AG04450 (cell line): ENCODE measurements around the gene CNTNAP5. TPM values are rescaled to one million over a fixed set of nuclear protein-coding genes. Genes with fewer than 3 reads are reported as not detected.

Source experiments
- CTCF ChIA-PET: fragments of 300-600, 350-600 bp; formaldehyde crosslinking; extraction: SDS; loops from one replicate; lab custom pipeline; 2022; ENCODE audit warnings: antibody characterized with exemption, inconsistent platforms; lab: Charles Lee
- POLR2A ChIA-PET: fragments of 350-600 bp; formaldehyde crosslinking; extraction: SDS; loops from one replicate; lab custom pipeline; 2021; ENCODE audit warnings: antibody characterized with exemption, inconsistent platforms; lab: Yijun Ruan, JAX
- DNase-seq: peaks from one replicate; pipeline ENCODE4 v3.0.0-alpha.2; 2011; ENCODE audit warnings: low read depth, low spot score
- H3K27ac ChIP-seq: one replicate; pipeline ENCODE4 v1.5.1; 2012; ENCODE audit warnings: low read depth, low read length, control low read depth
- H3K27me3 ChIP-seq: one replicate; pipeline ENCODE4 v1.6.0; 2012; ENCODE audit warnings: low read length; ENCODE audit not compliant: control insufficient read depth, insufficient read depth
- H3K4me3 ChIP-seq: 2 replicates; pipeline ENCODE4 v1.5.1; 2011; ENCODE audit warnings: mild to moderate bottlenecking, low read depth, low read length, control low read depth
- H3K9me3 ChIP-seq: 2 replicates; pipeline ENCODE4 v1.5.1; 2012; ENCODE audit warnings: low read length; ENCODE audit not compliant: control insufficient read depth, insufficient read depth
- CTCF ChIP-seq: IDR thresholded peaks from 2 replicates; pipeline ENCODE4 v1.5.1; 2011; ENCODE audit warnings: low read depth, low read length, control low read depth, inconsistent platforms
- polyA plus RNA-seq: library from polyadenylated mRNA; depleted of rRNA; stranded (reverse); fragments of >200 nt; gene quantifications from 2 replicates; pipeline ENCODE4 v1.2.3, GENCODE V29; 2011

CNTNAP5 gene
- polyA plus RNA-seq, 1 experiment, result not detected

GRCh38 chr2:124319577-124319976, 294.5 kb downstream of the CNTNAP5 start:
- H3K9me3 ChIP-seq, result peaks cover 14% of the 10 kb centered on the region
- no peak for TF ChIP-seq CTCF
- no peaks in the 10 kb centered on the region for H3K27me3 ChIP-seq
- no peak for DNase-seq
- H3K27ac ChIP-seq, result no peak overlapping the region
- H3K4me3 ChIP-seq, result no peak overlapping the region
- POLR2A ChIA-PET, result no interaction called here
- CTCF ChIA-PET, result no interaction called here

DNA sequence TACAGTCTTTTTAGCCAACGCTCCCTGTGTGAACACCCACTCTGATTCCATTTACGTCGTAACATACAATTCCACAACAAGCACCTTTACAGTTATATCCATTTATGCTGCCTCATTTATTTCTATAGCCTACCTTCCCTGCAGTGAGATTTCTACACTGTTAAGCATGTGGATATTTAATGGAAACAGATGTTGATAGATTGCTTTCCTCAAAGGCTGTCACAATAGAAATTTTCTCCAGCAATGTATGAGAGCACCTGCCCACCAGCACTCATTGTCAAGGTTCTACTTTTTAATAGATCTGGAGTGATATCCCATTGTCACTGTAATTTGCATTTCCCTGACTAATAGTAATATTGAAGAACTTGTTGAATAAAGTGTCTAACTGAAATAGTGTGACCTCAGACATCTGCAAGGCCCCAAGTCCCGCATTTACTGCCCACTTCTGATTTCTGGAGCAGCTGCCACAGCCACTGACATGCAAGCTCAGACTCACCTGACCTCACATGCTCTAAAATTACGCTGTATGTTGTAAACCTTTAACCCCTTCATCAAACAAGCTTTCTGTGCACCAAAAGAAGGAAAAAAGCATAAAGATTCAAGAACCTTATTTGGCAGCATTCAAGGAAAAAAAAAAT, 295.1 kb downstream of the CNTNAP5 start:
- H3K4me3 ChIP-seq, result no peak overlapping the region
- H3K27ac ChIP-seq, result no peak overlapping the region
- no peaks in the 10 kb centered on the region for H3K27me3 ChIP-seq
- ChIA-PET POLR2A (no interaction called here), CTCF (no interaction called here)
- H3K9me3 ChIP-seq, result peaks cover 10% of the 10 kb centered on the region
- DNase-seq, result no peak
- no peak for TF ChIP-seq CTCF

GRCh38 chr2:124323321-124323720, 298.2 kb downstream of the CNTNAP5 start:
- H3K4me3 ChIP-seq, result no peak overlapping the region
- H3K27ac ChIP-seq, result no peak overlapping the region
- peaks cover 12% of the 10 kb centered on the region for H3K9me3 ChIP-seq
- H3K27me3 ChIP-seq, result no peaks in the 10 kb centered on the region
- ChIA-PET POLR2A (no interaction called here), CTCF (no interaction called here)
- TF ChIP-seq CTCF, result no peak
- no peak for DNase-seq

- peak; percentile 5; the same call in 1 of the 2 replicates for TF ChIP-seq CTCF
- Histone ChIP-seq H3K27ac (no peak overlapping the region), H3K9me3 (peaks cover 7% of the 10 kb centered on the region), H3K4me3 (no peak overlapping the region), H3K27me3 (no peaks in the 10 kb centered on the region)
- DNase-seq, result no peak
- ChIA-PET POLR2A (no interaction called here), CTCF (interaction anchor here (0.7 kb wide), 1 partner anchor 1533 kb away, joined by 5 read pairs; no protein-coding TSS in a partner anchor)
These were observed 300.8 kb downstream of the CNTNAP5 start for GRCh38 chr2:124325667-124326440.

DNA sequence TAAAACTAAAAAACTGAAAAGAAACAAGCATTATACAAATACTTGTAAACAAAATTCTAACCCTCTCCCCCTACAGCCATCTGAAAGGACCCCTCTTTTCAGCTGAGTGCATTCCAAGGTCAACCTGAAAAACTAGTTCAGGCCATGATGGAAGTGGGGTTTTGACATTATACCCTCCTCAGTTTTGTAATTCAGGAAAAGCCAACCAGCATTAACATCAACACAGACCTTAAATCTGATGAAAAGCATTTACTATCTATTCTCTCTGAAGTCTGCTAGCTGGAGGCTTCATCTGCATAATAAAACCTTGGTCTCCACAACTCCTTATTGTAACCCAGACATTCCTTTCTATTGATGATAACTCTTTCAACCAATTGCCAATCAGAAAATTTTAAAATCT, 302.2 kb downstream of the CNTNAP5 start:
- peaks cover 4% of the 10 kb centered on the region; the same call in 1 of the 2 replicates for H3K9me3 ChIP-seq
- H3K27ac ChIP-seq, result no peak overlapping the region
- DNase-seq, result no peak
- TF ChIP-seq CTCF, result no peak
- CTCF ChIA-PET, result no interaction called here
- H3K4me3 ChIP-seq, result no peak overlapping the region
- POLR2A ChIA-PET, result no interaction called here
- no peaks in the 10 kb centered on the region for H3K27me3 ChIP-seq
